GM18907 (cell line): ENCODE measurements around the gene CD47.
A peak's percentile ranks its signal among the peaks of the same experiment; 100 is the strongest.

Experiments
- ATAC-seq: cut with Tn5 transposase; IDR thresholded peaks from one replicate; pipeline ENCODE4 v1.9.1; 2021; ENCODE audit warnings: mild to moderate bottlenecking, moderate library complexity; ENCODE audit not compliant: unreplicated experiment

The CD47 gene

DNA sequence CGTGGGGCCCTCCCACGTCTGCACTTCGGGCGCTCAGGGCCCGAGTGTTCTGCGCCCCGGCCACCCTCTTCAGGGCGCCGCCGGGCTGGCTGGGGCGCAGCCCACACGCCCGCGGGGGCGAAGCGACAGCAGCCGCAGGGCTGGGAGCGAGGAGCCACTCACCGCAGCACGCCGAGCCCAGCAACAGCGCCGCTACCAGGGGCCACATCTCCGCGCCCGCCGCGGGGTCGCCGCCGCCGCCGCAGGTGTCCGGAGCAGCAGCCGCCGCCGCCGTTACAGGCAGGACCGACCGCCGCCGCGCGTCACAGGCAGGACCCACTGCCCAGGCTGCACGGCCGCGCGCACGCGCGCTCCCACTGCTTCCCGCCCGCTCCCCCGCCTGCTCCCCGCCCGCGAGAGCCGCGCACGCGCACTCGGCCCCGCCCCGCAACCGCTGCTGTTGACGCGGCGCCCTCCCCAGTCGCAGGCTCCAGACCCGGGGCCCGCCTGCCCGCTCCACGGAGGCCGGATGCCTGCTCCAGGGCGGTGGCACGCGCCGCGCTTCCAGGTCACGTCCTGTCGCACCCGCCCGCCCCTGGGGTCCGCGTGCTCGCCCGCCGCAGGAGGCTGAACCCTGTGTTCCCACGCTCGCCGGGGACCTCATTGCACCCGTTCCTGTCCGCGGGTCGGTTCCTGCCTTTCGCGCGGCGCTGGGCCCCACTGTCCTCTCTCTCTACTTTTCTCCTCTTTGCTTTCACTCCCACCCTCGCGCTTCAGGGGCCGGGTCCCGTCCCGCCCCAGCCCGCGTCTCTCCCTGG, at the start of gene CD47:
CD47 (minus strand) TSS at position 331 of the 797 bp plus-strand sequence; CDS start at position 208, 123 bp downstream.
- peak; percentile 72 for ATAC-seq

- ATAC-seq: no peak
These were observed 46.6 kb upstream of the CD47 start for GRCh38 chr3:108137460-108137814.

- no peak for ATAC-seq
These were observed 46.0 kb upstream of the CD47 start for GRCh38 chr3:108136561-108137459.

- peak; percentile 51 for ATAC-seq
These were observed 43.7 kb upstream of the CD47 start for GRCh38 chr3:108134555-108134880.

DNA sequence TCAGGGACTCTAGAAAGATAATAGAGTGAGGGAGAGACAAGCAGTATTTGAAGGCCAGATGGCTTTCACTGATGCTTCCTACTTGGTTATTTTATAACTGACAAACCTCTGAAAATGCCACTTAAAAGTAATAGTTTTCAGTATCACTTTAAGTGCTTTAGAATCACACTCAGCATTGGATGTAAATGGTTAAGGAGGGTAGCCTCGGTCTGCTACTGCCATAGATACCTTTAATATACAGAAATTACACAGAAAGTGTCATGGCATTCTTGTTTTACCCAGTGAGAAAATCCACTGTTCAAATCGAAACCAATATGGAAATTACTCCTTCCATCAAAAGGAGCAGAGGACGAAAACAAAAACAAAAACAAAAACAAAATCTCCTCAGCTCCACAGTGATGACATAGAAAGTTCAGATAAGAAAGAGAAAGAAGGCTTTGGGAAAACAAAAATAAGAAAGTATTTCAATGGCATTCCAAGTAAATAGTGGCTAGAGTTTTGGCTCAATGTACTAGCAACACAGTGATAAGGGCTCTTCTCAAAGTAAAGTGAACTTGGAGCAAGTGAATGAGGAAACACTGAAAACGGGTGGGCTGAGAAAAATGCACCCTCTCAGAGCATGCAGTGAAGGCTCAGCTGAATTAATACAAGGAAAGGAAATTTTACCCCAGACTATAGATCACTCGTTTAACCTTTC, 43.2 kb upstream of the CD47 start:
- ATAC-seq: peak; percentile 47

DNA sequence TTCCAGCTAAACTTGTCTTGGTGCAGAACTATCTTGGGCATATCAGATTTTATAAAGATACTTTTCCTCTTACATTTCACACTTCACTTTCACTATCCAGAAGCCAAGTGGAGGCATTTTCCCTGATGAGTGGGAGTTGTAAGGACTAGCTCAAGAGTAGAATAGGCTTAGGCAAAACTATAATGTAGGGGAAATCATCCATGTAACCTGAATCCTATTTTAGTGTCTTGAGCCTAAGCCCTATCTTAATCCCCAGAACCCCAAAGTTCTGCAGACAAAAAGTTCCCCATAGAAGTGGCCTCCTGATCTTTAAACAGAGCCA, 42.2 kb upstream of the CD47 start:
- ATAC-seq: no peak

GRCh38 chr3:108131475-108132134, 40.8 kb upstream of the CD47 start:
- no peak for ATAC-seq

GRCh38 chr3:108130701-108131474, 40.1 kb upstream of the CD47 start:
- ATAC-seq: no peak

DNA sequence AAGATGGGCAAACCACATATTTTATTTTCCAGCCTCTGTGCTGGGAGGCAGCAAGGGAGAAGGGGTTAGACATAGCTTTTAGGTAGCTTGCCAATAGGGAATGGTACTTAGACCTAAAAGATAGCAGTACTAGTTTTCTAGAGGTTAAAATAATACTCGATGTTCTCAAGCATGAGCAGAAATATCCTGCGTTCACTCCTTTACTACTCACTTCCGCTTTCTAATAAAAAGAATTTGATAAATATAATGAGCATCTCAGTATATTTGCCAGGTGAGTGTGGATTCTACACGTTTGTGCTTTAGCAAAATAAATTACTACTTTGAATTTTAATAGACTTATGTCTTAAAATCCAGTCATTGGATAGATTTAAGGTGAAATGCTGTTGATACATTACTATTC, 39.4 kb upstream of the CD47 start:
- no peak for ATAC-seq

DNA sequence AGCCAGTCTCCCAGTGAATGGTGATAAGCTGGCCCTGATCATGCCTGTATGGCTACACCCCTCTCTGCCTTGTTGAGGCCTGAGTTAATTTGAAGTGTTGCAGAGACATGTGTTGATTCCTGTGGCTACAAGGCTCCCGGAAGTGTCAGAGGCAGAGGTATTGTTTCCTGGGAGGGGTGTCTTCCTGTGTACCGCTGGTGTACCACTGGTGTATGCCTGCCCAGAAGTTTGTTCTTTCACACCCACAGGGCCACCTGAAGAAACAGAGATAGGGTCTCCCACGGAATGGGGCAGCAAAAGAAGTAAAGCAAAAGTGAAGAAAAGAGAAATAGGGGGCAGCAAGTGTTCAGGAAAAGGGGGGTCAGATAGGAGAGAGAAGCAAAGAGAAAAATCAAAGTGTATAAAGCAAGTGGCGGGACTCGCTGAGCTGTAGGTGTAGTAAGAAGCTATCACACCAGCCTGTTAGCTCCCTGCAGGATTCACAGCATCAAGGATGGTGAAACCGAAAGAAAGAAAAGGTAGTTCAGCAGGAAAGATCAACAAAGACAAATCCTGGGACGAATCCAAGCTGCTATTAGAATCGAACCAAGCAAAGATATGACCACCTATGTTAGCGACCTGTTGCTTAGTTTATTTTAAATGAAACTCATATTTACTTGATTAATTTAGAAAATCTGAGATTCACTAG, 36.6 kb upstream of the CD47 start:
- ATAC-seq: peak; percentile 16

GRCh38 chr3:108126348-108126747, 35.5 kb upstream of the CD47 start:
- ATAC-seq: no peak

- peak; percentile 62 for ATAC-seq
These were observed 34.8 kb upstream of the CD47 start for GRCh38 chr3:108125550-108126071.

DNA sequence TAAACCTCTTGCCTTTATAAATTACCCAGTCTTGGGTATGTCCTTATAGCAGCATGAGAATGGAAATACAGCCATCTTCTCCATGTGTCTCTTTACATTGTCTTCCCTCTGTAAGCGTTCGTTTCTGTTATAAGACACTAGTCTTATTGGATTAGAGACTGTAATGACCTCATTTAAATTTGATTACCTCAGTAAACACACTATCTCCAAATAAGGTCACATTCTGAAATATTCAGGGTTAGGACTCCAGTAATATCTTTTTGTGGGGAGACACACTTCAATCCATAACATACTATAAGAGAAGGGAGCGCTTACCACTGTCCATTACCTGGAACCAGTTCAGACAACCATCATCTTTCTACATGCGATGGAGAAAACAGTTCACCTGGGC, 34.3 kb upstream of the CD47 start:
- ATAC-seq: no peak

GRCh38 chr3:108124337-108125152, 33.7 kb upstream of the CD47 start:
- peak; percentile 91 for ATAC-seq

- ATAC-seq: no peak
These were observed 32.5 kb upstream of the CD47 start for GRCh38 chr3:108123326-108123725.

- no peak for ATAC-seq
These were observed 31.4 kb upstream of the CD47 start for GRCh38 chr3:108122276-108122675.

DNA sequence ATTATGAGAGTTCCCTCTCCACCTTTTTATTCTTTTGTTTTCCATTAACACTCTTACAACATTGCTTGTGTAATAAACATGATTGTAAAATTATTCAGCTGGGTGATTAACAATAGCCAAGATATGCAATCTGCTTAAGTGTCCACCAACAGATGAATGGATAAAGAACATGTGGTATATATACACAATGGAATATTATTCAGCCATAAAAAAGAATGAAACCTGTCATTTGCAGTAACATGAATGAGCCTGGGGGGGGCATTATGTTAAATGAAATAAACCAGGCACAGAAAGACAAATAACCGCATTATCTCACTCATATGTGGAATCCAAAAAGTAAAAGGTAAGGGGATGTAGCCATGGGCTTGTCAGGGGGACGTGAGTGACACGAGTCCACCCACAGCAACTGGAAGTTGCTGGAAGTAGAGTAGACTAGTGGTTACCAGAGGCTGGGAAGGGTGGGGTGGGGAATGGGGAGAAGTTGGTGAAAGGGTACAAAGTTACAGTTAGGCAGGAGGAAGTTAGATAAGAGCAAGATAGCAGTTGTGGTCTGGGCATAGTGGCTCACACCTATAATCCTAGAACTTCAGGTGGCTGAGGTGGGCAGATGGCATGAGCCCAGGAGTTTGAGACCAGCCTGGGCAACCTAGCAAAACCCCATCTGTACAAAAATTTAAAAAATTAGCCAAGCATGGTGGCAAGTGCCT, 28.7 kb upstream of the CD47 start:
- no peak for ATAC-seq
